WTC11 (cell line): ENCODE data around the gene MRPL23. TPM values are rescaled to one million over a fixed set of nuclear protein-coding genes. Genes with fewer than 3 reads are reported as not detected.

Experiments used
- ATAC-seq: fragments of 200-7000 bp; cut with Tn5 transposase; 2 replicates; pipeline ENCODE4 v1.10.0; 2021; ENCODE audit warnings: mild to moderate bottlenecking, moderate library complexity
- CTCF ChIA-PET: fragments of 300-600 bp; sonication (Branson Sonifier 250); formaldehyde crosslinking; loops from one replicate; lab custom pipeline; 2021; ENCODE audit warnings: antibody characterized with exemption; lab: Charles Lee
- POLR2A ChIA-PET: fragments of 350-600 bp; sonication (Branson Sonifier 250); formaldehyde crosslinking; loops from one replicate; lab custom pipeline; 2021; ENCODE audit warnings: antibody characterized with exemption; lab: Charles Lee
- DNase-seq: peaks from one replicate; pipeline ENCODE4 v3.0.0; 2021; ENCODE audit warnings: low spot score
- H3K27ac Mint-ChIP-seq: 2 replicates; pipeline ENCODE4 v1.8.0; 2021; ENCODE audit warnings: mixed read lengths
- H3K27me3 Mint-ChIP-seq: 2 replicates; pipeline ENCODE4 v1.8.0; 2021; ENCODE audit warnings: low read depth, mild to moderate bottlenecking, moderate library complexity, mixed read lengths
- H3K36me3 Mint-ChIP-seq: 2 replicates; pipeline ENCODE4 v1.8.0; 2021; ENCODE audit warnings: mixed read lengths
- H3K4me1 Mint-ChIP-seq: 2 replicates; pipeline ENCODE4 v1.8.0; 2022; ENCODE audit warnings: mixed read lengths
- H3K4me3 Mint-ChIP-seq: 2 replicates; pipeline ENCODE4 v1.8.0; 2021; ENCODE audit warnings: mild to moderate bottlenecking, moderate library complexity, mixed read lengths
- H3K9me3 Mint-ChIP-seq: 2 replicates; pipeline ENCODE4 v1.8.0; 2021; ENCODE audit warnings: mixed read lengths
- CBFB ChIP-seq: sonication (generic); formaldehyde crosslinking; IDR thresholded peaks from 2 replicates; pipeline ENCODE4 v1.8.1; 2022; ENCODE audit warnings: mild to moderate bottlenecking, low read depth, missing genetic modification reagents
- ESRRA ChIP-seq: sonication (generic); formaldehyde crosslinking; IDR thresholded peaks from 2 replicates; pipeline ENCODE4 v1.8.1; 2022; ENCODE audit warnings: mild to moderate bottlenecking, missing genetic modification reagents, borderline replicate concordance
- GTF2I ChIP-seq: fragments of 250-450 bp; sonication (Bioruptor Pico); conservative IDR thresholded peaks from 2 replicates; pipeline ENCODE4 v1.4.0; 2021; ENCODE audit warnings: mild to moderate bottlenecking
- JAZF1 ChIP-seq: fragments of 250-450 bp; sonication (Bioruptor Pico); IDR thresholded peaks from 2 replicates; pipeline ENCODE4 v1.9.0; 2021; ENCODE audit warnings: moderate library complexity, mild to moderate bottlenecking, inconsistent platforms
- JUN ChIP-seq: sonication (generic); formaldehyde crosslinking; IDR thresholded peaks from 2 replicates; pipeline ENCODE4 v1.8.0; 2023; ENCODE audit warnings: mild to moderate bottlenecking, missing genetic modification reagents
- MXD4 ChIP-seq: fragments of 250-450 bp; sonication (Bioruptor Pico); IDR thresholded peaks from 2 replicates; pipeline ENCODE4 v1.8.0; 2021; ENCODE audit warnings: mild to moderate bottlenecking, moderate library complexity, borderline replicate concordance
- NR1H2 ChIP-seq: sonication (generic); formaldehyde crosslinking; IDR thresholded peaks from 2 replicates; pipeline ENCODE4 v1.9.0; 2021; ENCODE audit warnings: mild to moderate bottlenecking, moderate library complexity, missing genetic modification reagents
- TP53 ChIP-seq: sonication (generic); formaldehyde crosslinking; IDR thresholded peaks from 2 replicates; pipeline ENCODE4 v1.8.1; 2023; ENCODE audit warnings: mild to moderate bottlenecking, missing genetic modification reagents
- ZNF423 ChIP-seq: fragments of 250-450 bp; sonication (Bioruptor Pico); IDR thresholded peaks from 2 replicates; pipeline ENCODE4 v2.1.2; 2022; ENCODE audit warnings: mild to moderate bottlenecking, moderate library complexity
- total RNA-seq: library from RNA; stranded (reverse); gene quantifications from 3 replicates; pipeline ENCODE4 v1.2.3, GENCODE V29; 2021
- TF ChIP-seq, protein P1 (sequence below): sonication (generic); formaldehyde crosslinking; IDR thresholded peaks from 2 replicates; pipeline ENCODE4 v1.8.1; 2023; ENCODE audit warnings: mild to moderate bottlenecking, missing genetic modification reagents
- TF ChIP-seq, protein P2 (sequence below): sonication (generic); formaldehyde crosslinking; IDR thresholded peaks from 2 replicates; pipeline ENCODE4 v1.8.1; 2022; ENCODE audit warnings: low read depth, missing genetic modification reagents, borderline replicate concordance
- TF ChIP-seq, protein P3 (sequence below): fragments of 250-450 bp; sonication (Bioruptor Pico); conservative IDR thresholded peaks from 2 replicates; pipeline ENCODE4 v1.9.0; 2021; ENCODE audit warnings: mild to moderate bottlenecking
- TF ChIP-seq, protein P4 (sequence below): sonication (generic); formaldehyde crosslinking; IDR thresholded peaks from 2 replicates; pipeline ENCODE4 v1.8.0; 2023; ENCODE audit warnings: missing genetic modification reagents
- TF ChIP-seq, protein P5 (sequence below): sonication (generic); formaldehyde crosslinking; IDR thresholded peaks from 2 replicates; pipeline ENCODE4 v1.8.1; 2023; ENCODE audit warnings: mild to moderate bottlenecking, moderate library complexity, missing genetic modification reagents
- TF ChIP-seq, protein P6 (sequence below): fragments of 250-450 bp; sonication (Bioruptor Pico); IDR thresholded peaks from 2 replicates; pipeline ENCODE4 v2.1.2; 2022; ENCODE audit warnings: mild to moderate bottlenecking, moderate library complexity
- TF ChIP-seq, protein P7 (sequence below): sonication (generic); formaldehyde crosslinking; IDR thresholded peaks from 2 replicates; pipeline ENCODE4 v1.8.0; 2022; ENCODE audit warnings: mild to moderate bottlenecking, missing genetic modification reagents

The MRPL23 gene
- total RNA-seq, 1 experiment from 2014 or later = 73.0 TPM

DNA sequence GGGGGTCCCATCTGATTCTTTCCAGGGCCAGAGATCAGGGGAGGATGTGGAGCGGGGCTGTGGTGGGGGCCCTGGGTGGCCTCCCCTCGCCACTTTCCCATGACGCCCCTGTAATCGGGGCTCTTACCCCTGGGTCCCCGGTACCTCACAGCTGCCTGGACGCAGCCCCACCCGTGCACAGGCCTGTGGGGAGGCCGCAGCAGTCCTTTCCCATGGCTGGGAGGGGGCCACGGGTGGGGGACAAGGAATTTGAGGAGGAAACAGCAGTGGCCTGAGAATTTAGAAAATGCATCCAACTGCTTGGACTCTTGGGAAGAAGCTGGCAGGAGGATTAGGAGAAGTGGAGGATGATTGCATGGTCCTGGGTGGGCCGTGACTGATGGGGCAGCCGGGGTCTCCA, 32.5 kb downstream of the MRPL23 start:
- Mint-ChIP-seq H3K9me3 (no peaks in the 10 kb centered on the region), H3K27me3 (no peaks in the 10 kb centered on the region), H3K27ac (no peak overlapping the region), H3K4me1 (no peaks in the 10 kb centered on the region), H3K36me3 (no peaks in the 10 kb centered on the region), H3K4me3 (no peak overlapping the region)
- ATAC-seq (no peak), DNase-seq (no peak)
- TF ChIP-seq, protein P1, sequence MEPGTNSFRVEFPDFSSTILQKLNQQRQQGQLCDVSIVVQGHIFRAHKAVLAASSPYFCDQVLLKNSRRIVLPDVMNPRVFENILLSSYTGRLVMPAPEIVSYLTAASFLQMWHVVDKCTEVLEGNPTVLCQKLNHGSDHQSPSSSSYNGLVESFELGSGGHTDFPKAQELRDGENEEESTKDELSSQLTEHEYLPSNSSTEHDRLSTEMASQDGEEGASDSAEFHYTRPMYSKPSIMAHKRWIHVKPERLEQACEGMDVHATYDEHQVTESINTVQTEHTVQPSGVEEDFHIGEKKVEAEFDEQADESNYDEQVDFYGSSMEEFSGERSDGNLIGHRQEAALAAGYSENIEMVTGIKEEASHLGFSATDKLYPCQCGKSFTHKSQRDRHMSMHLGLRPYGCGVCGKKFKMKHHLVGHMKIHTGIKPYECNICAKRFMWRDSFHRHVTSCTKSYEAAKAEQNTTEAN (CRISPR knock-in tag) = no peak
- TF ChIP-seq, protein P2, sequence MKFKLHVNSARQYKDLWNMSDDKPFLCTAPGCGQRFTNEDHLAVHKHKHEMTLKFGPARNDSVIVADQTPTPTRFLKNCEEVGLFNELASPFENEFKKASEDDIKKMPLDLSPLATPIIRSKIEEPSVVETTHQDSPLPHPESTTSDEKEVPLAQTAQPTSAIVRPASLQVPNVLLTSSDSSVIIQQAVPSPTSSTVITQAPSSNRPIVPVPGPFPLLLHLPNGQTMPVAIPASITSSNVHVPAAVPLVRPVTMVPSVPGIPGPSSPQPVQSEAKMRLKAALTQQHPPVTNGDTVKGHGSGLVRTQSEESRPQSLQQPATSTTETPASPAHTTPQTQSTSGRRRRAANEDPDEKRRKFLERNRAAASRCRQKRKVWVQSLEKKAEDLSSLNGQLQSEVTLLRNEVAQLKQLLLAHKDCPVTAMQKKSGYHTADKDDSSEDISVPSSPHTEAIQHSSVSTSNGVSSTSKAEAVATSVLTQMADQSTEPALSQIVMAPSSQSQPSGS (CRISPR knock-in tag) = no peak
- TF ChIP-seq, protein P3, sequence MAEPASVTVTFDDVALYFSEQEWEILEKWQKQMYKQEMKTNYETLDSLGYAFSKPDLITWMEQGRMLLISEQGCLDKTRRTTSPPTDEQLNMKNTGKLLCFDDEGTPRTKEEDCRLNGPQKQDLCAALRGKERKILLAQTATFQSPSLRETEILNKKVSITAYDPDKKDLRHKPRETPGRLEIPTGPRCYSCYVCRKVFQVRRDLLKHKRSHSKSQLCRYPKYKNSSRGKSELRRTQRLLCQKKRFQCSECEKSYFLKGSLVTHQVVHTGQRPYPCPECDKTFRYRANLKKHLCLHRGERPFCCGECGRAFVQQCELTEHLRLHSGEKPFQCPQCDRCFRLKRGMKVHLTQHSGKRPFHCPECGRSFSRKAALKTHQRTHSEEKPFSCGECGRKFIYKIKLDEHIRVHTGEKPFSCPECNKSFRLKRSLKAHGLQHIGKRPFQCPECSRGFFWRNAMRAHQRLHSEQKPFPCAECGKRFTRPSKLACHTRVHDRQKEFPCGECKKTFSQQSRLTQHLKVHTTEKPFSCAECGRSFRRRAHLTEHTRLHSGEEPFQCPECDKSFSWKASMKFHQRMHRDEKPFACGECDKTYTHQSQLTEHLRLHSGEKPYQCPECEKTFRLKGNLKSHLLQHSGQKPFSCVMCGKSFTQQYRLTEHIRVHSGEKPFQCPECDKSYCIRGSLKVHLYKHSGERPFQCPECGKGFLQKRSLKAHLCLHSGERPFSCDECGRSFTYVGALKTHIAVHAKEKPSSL (CRISPR knock-in tag) = no peak
- TF ChIP-seq, protein P4, sequence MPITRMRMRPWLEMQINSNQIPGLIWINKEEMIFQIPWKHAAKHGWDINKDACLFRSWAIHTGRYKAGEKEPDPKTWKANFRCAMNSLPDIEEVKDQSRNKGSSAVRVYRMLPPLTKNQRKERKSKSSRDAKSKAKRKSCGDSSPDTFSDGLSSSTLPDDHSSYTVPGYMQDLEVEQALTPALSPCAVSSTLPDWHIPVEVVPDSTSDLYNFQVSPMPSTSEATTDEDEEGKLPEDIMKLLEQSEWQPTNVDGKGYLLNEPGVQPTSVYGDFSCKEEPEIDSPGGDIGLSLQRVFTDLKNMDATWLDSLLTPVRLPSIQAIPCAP (CRISPR knock-in tag) = no peak
- TF ChIP-seq CBFB = no peak
- TF ChIP-seq, protein P5, sequence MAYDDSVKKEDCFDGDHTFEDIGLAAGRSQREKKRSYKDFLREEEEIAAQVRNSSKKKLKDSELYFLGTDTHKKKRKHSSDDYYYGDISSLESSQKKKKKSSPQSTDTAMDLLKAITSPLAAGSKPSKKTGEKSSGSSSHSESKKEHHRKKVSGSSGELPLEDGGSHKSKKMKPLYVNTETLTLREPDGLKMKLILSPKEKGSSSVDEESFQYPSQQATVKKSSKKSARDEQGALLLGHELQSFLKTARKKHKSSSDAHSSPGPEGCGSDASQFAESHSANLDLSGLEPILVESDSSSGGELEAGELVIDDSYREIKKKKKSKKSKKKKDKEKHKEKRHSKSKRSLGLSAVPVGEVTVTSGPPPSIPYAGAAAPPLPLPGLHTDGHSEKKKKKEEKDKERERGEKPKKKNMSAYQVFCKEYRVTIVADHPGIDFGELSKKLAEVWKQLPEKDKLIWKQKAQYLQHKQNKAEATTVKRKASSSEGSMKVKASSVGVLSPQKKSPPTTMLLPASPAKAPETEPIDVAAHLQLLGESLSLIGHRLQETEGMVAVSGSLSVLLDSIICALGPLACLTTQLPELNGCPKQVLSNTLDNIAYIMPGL = no peak
- TF ChIP-seq JUN (CRISPR knock-in tag) = no peak
- TF ChIP-seq, protein P6, sequence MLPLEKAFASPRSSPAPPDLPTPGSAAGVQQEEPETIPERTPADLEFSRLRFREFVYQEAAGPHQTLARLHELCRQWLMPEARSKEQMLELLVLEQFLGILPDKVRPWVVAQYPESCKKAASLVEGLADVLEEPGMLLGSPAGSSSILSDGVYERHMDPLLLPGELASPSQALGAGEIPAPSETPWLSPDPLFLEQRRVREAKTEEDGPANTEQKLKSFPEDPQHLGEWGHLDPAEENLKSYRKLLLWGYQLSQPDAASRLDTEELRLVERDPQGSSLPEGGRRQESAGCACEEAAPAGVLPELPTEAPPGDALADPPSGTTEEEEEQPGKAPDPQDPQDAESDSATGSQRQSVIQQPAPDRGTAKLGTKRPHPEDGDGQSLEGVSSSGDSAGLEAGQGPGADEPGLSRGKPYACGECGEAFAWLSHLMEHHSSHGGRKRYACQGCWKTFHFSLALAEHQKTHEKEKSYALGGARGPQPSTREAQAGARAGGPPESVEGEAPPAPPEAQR (CRISPR knock-in tag) = no peak
- TF ChIP-seq MXD4 (CRISPR knock-in tag) = no peak
- TF ChIP-seq GTF2I (CRISPR knock-in tag) = no peak
- no peak for TF ChIP-seq JAZF1 (CRISPR knock-in tag)
- no peak for TF ChIP-seq NR1H2 (CRISPR knock-in tag)
- TF ChIP-seq ZNF423 (CRISPR knock-in tag) = no peak
- TF ChIP-seq ESRRA (CRISPR knock-in tag) = no peak
- CTCF ChIA-PET = interaction anchor here (0.7 to 1.2 kb wide), 3 partner anchors 12 to 172 kb away, joined by 3 to 6 read pairs (median 3); no protein-coding TSS in a partner anchor
- POLR2A ChIA-PET = interaction anchor here (1.0 kb wide), 1 partner anchor 397 kb away, joined by 3 read pairs; the partner anchor contains the start of gene CD81

DNA sequence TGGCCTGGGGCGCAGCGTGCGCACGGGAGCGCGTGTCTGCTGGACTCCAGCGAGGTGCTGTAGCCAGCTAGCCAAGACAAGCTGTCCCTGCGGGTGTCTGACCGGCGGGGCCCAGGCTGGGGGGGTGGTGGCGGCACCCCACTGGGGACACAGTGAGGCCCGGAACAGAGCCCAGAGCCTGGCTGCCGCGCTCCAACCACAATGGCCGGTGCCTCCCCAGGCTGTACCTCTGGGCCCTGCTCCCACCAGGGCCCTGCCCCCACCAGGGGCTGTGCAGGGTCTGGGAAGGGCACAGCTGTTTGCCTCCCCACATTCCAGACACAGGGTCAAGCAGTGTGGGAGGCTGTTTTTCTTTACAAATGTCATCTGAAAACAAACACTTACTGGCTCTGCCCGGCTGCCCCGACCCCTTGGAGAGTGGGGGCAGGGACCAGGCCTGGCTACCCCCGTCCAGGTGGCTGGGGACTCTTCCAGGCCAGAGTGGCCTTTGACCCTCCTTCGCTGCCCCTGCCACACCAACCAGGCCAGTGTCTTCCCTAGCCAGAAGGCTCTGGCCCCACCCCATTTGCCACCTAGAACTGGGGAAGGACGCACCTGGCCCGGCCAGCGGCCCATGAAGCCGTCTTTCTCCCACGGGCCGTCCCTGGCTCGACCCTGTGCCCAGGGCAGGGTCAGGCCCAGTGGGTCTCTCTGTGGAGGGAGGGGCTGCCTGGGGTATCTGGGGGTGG, 35.9 kb downstream of the MRPL23 start:
- ChIA-PET POLR2A (interaction anchor here (0.6 kb wide), 1 partner anchor 129 kb away, joined by 3 read pairs; no protein-coding TSS in a partner anchor), CTCF (interaction anchor here (1.2 to 3.3 kb wide), 3 partner anchors 10 to 173 kb away, joined by 3 to 15 read pairs (median 6); no protein-coding TSS in a partner anchor)
- no peak for DNase-seq
- no peaks in the 10 kb centered on the region for H3K36me3 Mint-ChIP-seq
- H3K4me1 Mint-ChIP-seq = no peaks in the 10 kb centered on the region
- H3K27ac Mint-ChIP-seq = no peak overlapping the region
- TF ChIP-seq, protein P7, sequence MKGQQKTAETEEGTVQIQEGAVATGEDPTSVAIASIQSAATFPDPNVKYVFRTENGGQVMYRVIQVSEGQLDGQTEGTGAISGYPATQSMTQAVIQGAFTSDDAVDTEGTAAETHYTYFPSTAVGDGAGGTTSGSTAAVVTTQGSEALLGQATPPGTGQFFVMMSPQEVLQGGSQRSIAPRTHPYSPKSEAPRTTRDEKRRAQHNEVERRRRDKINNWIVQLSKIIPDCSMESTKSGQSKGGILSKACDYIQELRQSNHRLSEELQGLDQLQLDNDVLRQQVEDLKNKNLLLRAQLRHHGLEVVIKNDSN = no peak
- no peak for TF ChIP-seq TP53 (CRISPR knock-in tag)
- TF ChIP-seq, protein P1 (CRISPR knock-in tag) = no peak
- no peak overlapping the region for H3K4me3 Mint-ChIP-seq
- H3K9me3 Mint-ChIP-seq = no peaks in the 10 kb centered on the region
- H3K27me3 Mint-ChIP-seq = no peaks in the 10 kb centered on the region
- no peak; the same call in 1 of the 2 replicates for ATAC-seq
